Fibroblast of the aortic adventitia (primary cell): ENCODE measurements around the gene CFAP77. TPM values are rescaled to one million over a fixed set of nuclear protein-coding genes. Genes with fewer than 3 reads are reported as not detected.
A peak's percentile ranks its signal among the peaks of the same experiment; 100 is the strongest.

Source experiments
- DNase-seq: peaks from one replicate; pipeline ENCODE4 v3.0.0-alpha.2; 2010; ENCODE audit warnings: low read depth
- H3K4me3 ChIP-seq: 2 replicates; pipeline ENCODE4 v1.5.1; 2011; ENCODE audit warnings: low read depth, mild to moderate bottlenecking, control low read depth, low read length, moderate library complexity
- CTCF ChIP-seq: IDR thresholded peaks from 2 replicates; pipeline ENCODE4 v1.5.1; 2011; ENCODE audit warnings: mild to moderate bottlenecking, low read length, control low read depth, inconsistent platforms; ENCODE audit not compliant: insufficient read depth
- small RNA-seq: library from RNA; depleted of rRNA; stranded (forward); fragments of <200 nt; gene quantifications from one replicate; pipeline ENCODE3, GENCODE V24; 2012
- total RNA-seq: library from RNA; depleted of rRNA; stranded (reverse); fragments of >200 nt; gene quantifications from 2 replicates; pipeline ENCODE4 v1.2.3, GENCODE V29; 2012; ENCODE audit warnings: low replicate concordance

The CFAP77 gene
- total RNA-seq, 1 donor: not detected

DNA sequence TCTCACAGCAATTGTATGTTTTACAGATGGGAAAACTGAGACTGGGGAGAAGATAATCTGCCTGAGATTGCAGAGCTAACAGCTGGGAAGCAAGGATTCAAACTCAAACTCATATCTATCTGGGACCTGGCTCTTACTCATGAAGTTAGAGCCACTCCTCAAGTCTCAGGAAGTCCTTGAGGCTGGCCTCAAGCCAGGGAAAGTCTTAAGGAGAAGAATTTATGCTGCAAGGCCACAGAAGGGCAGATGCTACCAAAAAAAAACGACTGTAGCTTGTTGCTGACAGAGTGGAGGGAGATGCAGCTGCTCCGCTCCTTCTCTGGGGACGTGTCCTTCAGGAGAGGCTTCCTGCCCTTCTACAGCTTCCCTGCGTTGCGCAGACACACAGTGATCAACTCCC lies 212.1 kb downstream of the CFAP77 start:
- H3K4me3 ChIP-seq: no peak overlapping the region
- no peak for TF ChIP-seq CTCF
- DNase-seq: peak; percentile 2

Small RNA genes within 50 kb of the gene (small RNA-seq; reads per million reads assigned to genes)
- not detected for gene RNU5D-2P

Other genes with a start within 250 kb of the CFAP77 start
- gene NTNG2, start 248.2 kb upstream of the CFAP77 start, total RNA-seq: 1.1 and 2.4 TPM in 2 replicates
- 85.0 and 100 TPM in 2 replicates for gene SETX, start 55.2 kb upstream of the CFAP77 start, total RNA-seq
- gene TTF1, start 3.4 kb upstream of the CFAP77 start, total RNA-seq: 10.6 and 17.8 TPM in 2 replicates
- not detected in 2 replicates for gene BARHL1, start 172.4 kb downstream of the CFAP77 start, total RNA-seq